Gastroesophageal sphincter (tissue), 4 donors: Measurements from ENCODE around the gene ZFHX2. TPM values are rescaled to one million over a fixed set of nuclear protein-coding genes. Genes with fewer than 3 reads are reported as not detected.
A peak's percentile ranks its signal among the peaks of the same experiment; 100 is the strongest.

Source experiments
- ATAC-seq: fragments of 150-250 bp; one replicate; pipeline ENCODE4 v1.9.1; 2016; ENCODE audit warnings: mild to moderate bottlenecking, moderate library complexity
- H3K27ac ChIP-seq, 4 donors: fragments of 200-600 bp; sonication (generic) in 3 of 4; 1 replicate in 3 of 4; 2 replicates in 1 of 4; pipeline ENCODE4 v1.5.1; 2016 to 2019
- H3K27me3 ChIP-seq: fragments of 200-600 bp; sonication (generic); one replicate; pipeline ENCODE4 v1.5.1; 2019
- H3K36me3 ChIP-seq, 2 donors: fragments of 200-600 bp; sonication (generic); one replicate each; pipeline ENCODE4 v1.5.1; 2019; ENCODE audit warnings: control low read depth in 1 of 2
- H3K4me1 ChIP-seq, 3 donors: fragments of 200-600 bp; sonication (generic); 1 replicate in 2 of 3; 2 replicates in 1 of 3; pipeline ENCODE4 v1.5.1; 2016 to 2019; ENCODE audit warnings: control low read depth in 2 of 3
- H3K4me3 ChIP-seq, 2 donors: fragments of 200-600 bp; sonication (generic); one replicate each; pipeline ENCODE4 v1.5.1; 2019; ENCODE audit warnings: mild to moderate bottlenecking in 1 of 2, moderate library complexity in 1 of 2
- H3K9me3 ChIP-seq, 3 donors: fragments of 200-600 bp; sonication (generic); one replicate each; pipeline ENCODE4 v1.5.1; 2017 to 2019; ENCODE audit warnings: control low read depth in 2 of 3
- CTCF ChIP-seq, 4 experiments: fragments of 200-600 bp in 2 of 4; fragments of 450-650 bp in 2 of 4; sonication (generic) in 1 of 4; IDR thresholded peaks; one replicate each; pipeline ENCODE4 v1.5.1; 2017 to 2019; ENCODE audit warnings: antibody characterized with exemption in 4 of 4, mild to moderate bottlenecking in 2 of 4, moderate library complexity in 2 of 4
- EP300 ChIP-seq: sonication (generic); formaldehyde crosslinking; IDR thresholded peaks from one replicate; pipeline ENCODE4 v1.6.1; 2017; ENCODE audit warnings: antibody characterized with exemption, mild to moderate bottlenecking
- POLR2A ChIP-seq, 2 donors: fragments of 450-650 bp; IDR thresholded peaks; one replicate each; pipeline ENCODE4 v1.6.1; 2017; ENCODE audit warnings: antibody characterized with exemption in 2 of 2, mild to moderate bottlenecking in 2 of 2, moderate library complexity in 1 of 2
- POLR2AphosphoS5 ChIP-seq: sonication (generic); formaldehyde crosslinking; IDR thresholded peaks from one replicate; pipeline ENCODE4 v1.6.1; 2017; ENCODE audit warnings: antibody characterized with exemption
- WGBS, 2 donors: methylation state at CpG; one replicate each; pipeline ENCODE4 v1.1.5; 2018; ENCODE audit warnings: low coverage in 1 of 2; 5-methylcytosine and 5-hydroxymethylcytosine counted together
- total RNA-seq, 4 donors: library from RNA; depleted of rRNA; stranded (reverse); fragments of >200 nt; gene quantifications; one replicate each; pipeline ENCODE4 v1.1.0, GENCODE V29; 2016

Gene ZFHX2
- total RNA-seq, 4 donors from 2014 or later, result 0.13 to 2.5 (median 1.2) TPM

GRCh38 chr14:23564181-23564812 lies 12.7 kb upstream of the ZFHX2 start:
- Histone ChIP-seq H3K36me3 (peaks cover 0 to 37% of the 10 kb centered on the region in 2 donors), H3K9me3 (no peaks in the 10 kb centered on the region), H3K27ac (no peak overlapping the region), H3K27me3 (no peaks in the 10 kb centered on the region), H3K4me1 (peaks cover 0 to 36% (median 0%) of the 10 kb centered on the region in 3 donors), H3K4me3 (no peak overlapping the region)
- WGBS, 2 donors, result 77 to 90% methylated on average over 4 to 13 of the region's 13 CpGs
- TF ChIP-seq POLR2AphosphoS5, result no peak
- no peak for TF ChIP-seq EP300
- TF ChIP-seq POLR2A (IDR thresholded peaks at IDR 0.05), result no peak
- TF ChIP-seq CTCF (IDR thresholded peaks at IDR 0.05), result no peak
- ATAC-seq, result no peak

GRCh38 chr14:23563473-23564180 lies 12.1 kb upstream of the ZFHX2 start:
- Histone ChIP-seq H3K4me3 (no peak overlapping the region), H3K27me3 (no peaks in the 10 kb centered on the region), H3K4me1 (peaks cover 0 to 37% (median 0%) of the 10 kb centered on the region in 3 donors), H3K36me3 (peaks cover 0 to 43% of the 10 kb centered on the region in 2 donors), H3K9me3 (no peaks in the 10 kb centered on the region), H3K27ac (peak overlapping the region in 1 of 4 donors; percentile 1)
- 90% methylated on average over 3 of the region's 14 CpGs; no CpG with 5 or more reads in 1 of the 2 donors for WGBS, 2 donors
- no peak for TF ChIP-seq EP300
- TF ChIP-seq POLR2AphosphoS5, result no peak
- TF ChIP-seq CTCF (IDR thresholded peaks at IDR 0.05), result no peak
- TF ChIP-seq POLR2A (IDR thresholded peaks at IDR 0.05), result no peak
- no peak for ATAC-seq

- Histone ChIP-seq H3K9me3 (no peaks in the 10 kb centered on the region), H3K27me3 (no peaks in the 10 kb centered on the region), H3K4me3 (no peak overlapping the region), H3K36me3 (peaks cover 0 to 50% of the 10 kb centered on the region in 2 donors), H3K27ac (peak overlapping the region in 1 of 4 donors; percentile 1), H3K4me1 (peaks cover 0 to 38% (median 0%) of the 10 kb centered on the region in 3 donors)
- ATAC-seq, result peak; percentile 13
- TF ChIP-seq CTCF (IDR thresholded peaks at IDR 0.05) (peak in 3 of 4 experiments; percentile 88 to 91 (median 90)), POLR2AphosphoS5 (no peak), POLR2A (IDR thresholded peaks at IDR 0.05) (peak in 1 of 2 donors; percentile 10), EP300 (no peak)
- WGBS, 2 donors, result 89% methylated on average over 2 of the region's 2 CpGs; no CpG with 5 or more reads in 1 of the 2 donors
These were observed 11.4 kb upstream of the ZFHX2 start for GRCh38 chr14:23562822-23563472.

GRCh38 chr14:23561873-23562821 lies 10.6 kb upstream of the ZFHX2 start:
- H3K27ac ChIP-seq, result no peak overlapping the region
- no peak for TF ChIP-seq POLR2AphosphoS5
- TF ChIP-seq CTCF (IDR thresholded peaks at IDR 0.05), result no peak
- TF ChIP-seq POLR2A (IDR thresholded peaks at IDR 0.05), result no peak
- TF ChIP-seq EP300, result no peak
- no peaks in the 10 kb centered on the region for H3K27me3 ChIP-seq
- H3K36me3 ChIP-seq, result peaks cover 0 to 54% of the 10 kb centered on the region in 2 donors
- H3K4me3 ChIP-seq, result no peak overlapping the region
- H3K9me3 ChIP-seq, result no peaks in the 10 kb centered on the region
- 71 to 92% methylated on average over 2 to 10 of the region's 15 CpGs for WGBS, 2 donors
- ATAC-seq, result no peak
- peaks cover 0 to 40% (median 4%) of the 10 kb centered on the region in 3 donors for H3K4me1 ChIP-seq
